Uterus (tissue), 2 donors: ENCODE results near the gene JPT2.

ENCODE experiments used
- CTCF ChIP-seq, 4 experiments: fragments of 200-600 bp in 2 of 4; fragments of 450-650 bp in 2 of 4; sonication (generic) in 2 of 4; IDR thresholded peaks; one replicate each; pipeline ENCODE4 v1.5.1; 2016 to 2019; ENCODE audit warnings: antibody characterized with exemption in 4 of 4, mild to moderate bottlenecking in 2 of 4, moderate library complexity in 1 of 4
- POLR2A ChIP-seq, 2 donors: fragments of 450-650 bp; IDR thresholded peaks; one replicate each; pipeline ENCODE4 v1.6.1; 2016; ENCODE audit warnings: antibody characterized with exemption in 2 of 2, mild to moderate bottlenecking in 1 of 2, moderate library complexity in 1 of 2

GRCh38 chr16:1655269-1655807, 22.7 kb upstream of the JPT2 start:
- no peak for TF ChIP-seq CTCF (IDR thresholded peaks at IDR 0.05)
- no peak for TF ChIP-seq POLR2A (IDR thresholded peaks at IDR 0.05)
